Prostate gland (tissue), 2 donors: Measurements from ENCODE around the gene HECTD1. TPM values are rescaled to one million over a fixed set of nuclear protein-coding genes. Genes with fewer than 3 reads are reported as not detected.
"Not testable (repeated sequence)": the region's sequence is repeated elsewhere in the genome, so short reads cannot be mapped to it uniquely, and the experiment has no call there.

ENCODE experiments used
- DNase-seq: peaks from one replicate; pipeline ENCODE4 v3.0.0-alpha.2; 2019; ENCODE audit warnings: low spot score
- H3K27ac ChIP-seq, 2 donors: fragments of 200-600 bp; sonication (generic); 2 replicates each; pipeline ENCODE4 v1.5.1; 2017 to 2019
- H3K27me3 ChIP-seq: fragments of 200-600 bp; sonication (generic); replicated peaks from 2 replicates; pipeline ENCODE4 v1.5.1; 2019; ENCODE audit not compliant: insufficient read depth
- H3K36me3 ChIP-seq, 2 donors: fragments of 200-600 bp; sonication (generic); 1 replicate in 1 of 2; 2 replicates in 1 of 2; pipeline versions ENCODE4 v1.5.1 to v1.8.1; 2017 to 2019
- H3K4me1 ChIP-seq: fragments of 200-600 bp; sonication (generic); replicated peaks from 2 replicates; pipeline ENCODE4 v1.5.1; 2019
- H3K4me3 ChIP-seq, 2 donors: fragments of 200-600 bp; sonication (generic); 2 replicates each; pipeline ENCODE4 v1.5.1; 2017 to 2019
- H3K9me3 ChIP-seq: fragments of 200-600 bp; sonication (generic); 2 replicates; pipeline ENCODE4 v1.5.1; 2017
- POLR2A ChIP-seq: fragments of 450-650 bp; IDR thresholded peaks from one replicate; pipeline ENCODE4 v1.6.1; 2016; ENCODE audit warnings: antibody characterized with exemption, mild to moderate bottlenecking
- POLR2AphosphoS5 ChIP-seq: sonication (generic); formaldehyde crosslinking; IDR thresholded peaks from one replicate; pipeline ENCODE4 v1.6.1; 2017; ENCODE audit warnings: antibody characterized with exemption
- WGBS: methylation state at CpG from one replicate; pipeline ENCODE4 v1.1.5; 2018; 5-methylcytosine and 5-hydroxymethylcytosine counted together
- intact Hi-C: fragments of 100-400 bp; cut with DNase I; formaldehyde crosslinking; loops from one replicate; pipeline ENCODE4 v1.14.2; 2022
- total RNA-seq, 2 donors: library from RNA; depleted of rRNA; stranded (reverse); fragments of >200 nt; gene quantifications; one replicate each; pipeline ENCODE4 v1.1.0, GENCODE V29; 2016
- TF ChIP-seq, protein P1 (sequence below), 4 experiments: fragments of 200-600 bp in 2 of 4; fragments of 450-650 bp in 2 of 4; sonication (generic) in 2 of 4; IDR thresholded peaks; 1 replicate in 3 of 4; 2 replicates in 1 of 4; pipeline ENCODE4 v1.5.1; 2016 to 2019; ENCODE audit warnings: antibody characterized with exemption in 4 of 4, mild to moderate bottlenecking in 2 of 4, moderate library complexity in 2 of 4

HECTD1 gene
- total RNA-seq, 2 donors from 2014 or later, result 108 to 189 TPM

DNA sequence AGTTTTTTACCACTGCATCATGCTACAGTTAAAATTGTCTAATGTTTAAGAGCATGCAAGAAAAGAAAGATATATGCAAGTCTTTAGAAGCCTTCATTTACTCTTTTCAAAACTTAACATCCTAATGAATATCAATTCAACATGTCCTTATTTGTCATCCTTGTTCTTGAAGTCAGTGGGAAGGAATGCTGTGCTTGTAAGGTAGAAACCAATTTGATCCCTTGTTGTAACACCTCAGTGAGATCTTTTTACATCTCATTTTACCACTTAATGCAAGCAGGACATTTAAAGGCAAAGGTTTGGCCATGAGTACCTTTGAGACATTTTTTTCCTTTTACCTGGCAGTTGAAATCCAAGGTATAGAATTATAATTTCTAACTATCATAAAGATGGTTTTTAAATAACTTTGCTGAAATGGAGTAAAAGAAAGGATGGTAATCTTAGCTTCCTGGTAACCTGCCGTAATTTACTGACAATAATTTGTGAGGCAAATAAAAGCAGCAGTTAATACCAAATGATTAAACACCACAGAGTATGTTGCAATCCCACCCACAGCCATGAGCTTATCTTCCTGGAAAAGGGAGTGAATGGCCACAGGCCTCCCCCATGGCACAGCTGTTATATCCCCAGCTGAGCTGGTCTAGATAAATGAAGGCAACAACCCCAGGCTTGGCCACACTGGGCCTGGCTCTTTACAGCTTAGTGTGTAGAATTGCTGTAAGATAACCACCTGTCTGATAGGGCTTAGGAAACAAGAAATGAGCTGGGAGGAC lies 148.3 kb downstream of the HECTD1 start:
- DNase-seq, result no peak
- H3K9me3 ChIP-seq, result no peaks in the 10 kb centered on the region
- H3K4me3 ChIP-seq, result no peak overlapping the region
- TF ChIP-seq, protein P1, sequence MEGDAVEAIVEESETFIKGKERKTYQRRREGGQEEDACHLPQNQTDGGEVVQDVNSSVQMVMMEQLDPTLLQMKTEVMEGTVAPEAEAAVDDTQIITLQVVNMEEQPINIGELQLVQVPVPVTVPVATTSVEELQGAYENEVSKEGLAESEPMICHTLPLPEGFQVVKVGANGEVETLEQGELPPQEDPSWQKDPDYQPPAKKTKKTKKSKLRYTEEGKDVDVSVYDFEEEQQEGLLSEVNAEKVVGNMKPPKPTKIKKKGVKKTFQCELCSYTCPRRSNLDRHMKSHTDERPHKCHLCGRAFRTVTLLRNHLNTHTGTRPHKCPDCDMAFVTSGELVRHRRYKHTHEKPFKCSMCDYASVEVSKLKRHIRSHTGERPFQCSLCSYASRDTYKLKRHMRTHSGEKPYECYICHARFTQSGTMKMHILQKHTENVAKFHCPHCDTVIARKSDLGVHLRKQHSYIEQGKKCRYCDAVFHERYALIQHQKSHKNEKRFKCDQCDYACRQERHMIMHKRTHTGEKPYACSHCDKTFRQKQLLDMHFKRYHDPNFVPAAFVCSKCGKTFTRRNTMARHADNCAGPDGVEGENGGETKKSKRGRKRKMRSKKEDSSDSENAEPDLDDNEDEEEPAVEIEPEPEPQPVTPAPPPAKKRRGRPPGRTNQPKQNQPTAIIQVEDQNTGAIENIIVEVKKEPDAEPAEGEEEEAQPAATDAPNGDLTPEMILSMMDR (IDR thresholded peaks at IDR 0.05), result no peak
- TF ChIP-seq POLR2A (no peak), POLR2AphosphoS5 (no peak)
- H3K27ac ChIP-seq, result no peak overlapping the region
- no peaks in the 10 kb centered on the region for H3K27me3 ChIP-seq
- no peaks in the 10 kb centered on the region for H3K4me1 ChIP-seq
- H3K36me3 ChIP-seq, result no peaks in the 10 kb centered on the region
- WGBS, result 41% methylated on average over 1 of the region's 1 CpG
- intact Hi-C loops, result no loop called here

- 96% methylated on average over 12 of the region's 12 CpGs for WGBS
- no peaks in the 10 kb centered on the region for H3K27me3 ChIP-seq
- H3K4me3 ChIP-seq, result no peak overlapping the region
- H3K9me3 ChIP-seq, result no peaks in the 10 kb centered on the region
- intact Hi-C loops, result no loop called here
- H3K36me3 ChIP-seq, result no peaks in the 10 kb centered on the region
- no peaks in the 10 kb centered on the region for H3K4me1 ChIP-seq
- DNase-seq, result no peak
- no peak overlapping the region for H3K27ac ChIP-seq
- TF ChIP-seq POLR2A, result no peak
- TF ChIP-seq POLR2AphosphoS5, result no peak
- TF ChIP-seq, protein P1 (IDR thresholded peaks at IDR 0.05), result no peak
These were observed 149.8 kb downstream of the HECTD1 start for GRCh38 chr14:31057701-31058364.

GRCh38 chr14:31057035-31057434 lies 150.6 kb downstream of the HECTD1 start:
- no peak overlapping the region for H3K4me3 ChIP-seq
- H3K36me3 ChIP-seq, result no peaks in the 10 kb centered on the region
- H3K27ac ChIP-seq, result no peak overlapping the region
- H3K4me1 ChIP-seq, result no peaks in the 10 kb centered on the region
- H3K27me3 ChIP-seq, result no peaks in the 10 kb centered on the region
- 100% methylated on average over 1 of the region's 1 CpG for WGBS
- no peaks in the 10 kb centered on the region for H3K9me3 ChIP-seq
- TF ChIP-seq POLR2AphosphoS5, result no peak
- TF ChIP-seq, protein P1 (IDR thresholded peaks at IDR 0.05), result no peak
- TF ChIP-seq POLR2A, result no peak
- no peak for DNase-seq
- intact Hi-C loops, result no loop called here

DNA sequence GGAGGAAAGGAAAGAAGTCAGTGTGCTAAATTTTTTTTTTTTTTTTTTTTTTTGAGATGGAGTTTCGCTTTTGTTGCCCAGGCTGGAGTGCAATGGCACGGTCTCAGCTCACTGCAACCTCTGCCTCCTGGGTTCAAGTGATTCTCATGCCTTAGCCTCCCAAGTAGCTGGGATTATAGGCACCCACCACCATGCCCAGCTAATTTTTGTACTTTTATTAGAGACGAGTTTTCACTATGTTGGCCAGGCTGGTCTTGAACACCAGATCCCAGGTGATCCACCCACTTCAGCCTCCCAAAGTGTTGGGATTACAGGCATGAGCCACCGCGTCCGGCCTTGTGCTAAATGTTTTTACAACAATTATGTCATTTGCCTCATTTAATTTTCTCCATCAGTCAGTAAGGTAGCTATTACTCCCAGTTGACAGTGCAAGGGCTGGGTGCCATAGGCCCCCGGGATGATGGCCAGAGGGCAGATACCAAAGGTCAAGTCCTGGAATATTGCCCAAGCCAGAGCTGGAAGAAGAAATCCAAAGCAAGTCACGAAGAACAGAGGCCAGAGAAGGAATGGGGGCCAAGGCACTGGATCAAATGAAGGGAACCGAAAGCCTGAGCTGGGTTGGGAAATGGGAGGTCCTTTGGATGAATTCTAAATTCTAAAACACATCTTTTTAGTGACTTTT lies 154.5 kb downstream of the HECTD1 start:
- DNase-seq, H3K27ac ChIP-seq, H3K36me3 ChIP-seq, intact Hi-C loops, H3K9me3 ChIP-seq, H3K4me1 ChIP-seq, H3K27me3 ChIP-seq, H3K4me3 ChIP-seq: not testable (repeated sequence)
- 76% methylated on average over 9 of the region's 9 CpGs for WGBS

- WGBS, result 65% methylated on average over 4 of the region's 4 CpGs
- intact Hi-C loops, result no loop called here
- TF ChIP-seq POLR2AphosphoS5, result no peak
- no peak for TF ChIP-seq POLR2A
- TF ChIP-seq, protein P1 (IDR thresholded peaks at IDR 0.05), result no peak
- H3K27me3 ChIP-seq, result no peaks in the 10 kb centered on the region
- H3K27ac ChIP-seq, result no peak overlapping the region
- no peak overlapping the region for H3K4me3 ChIP-seq
- no peaks in the 10 kb centered on the region for H3K36me3 ChIP-seq
- no peak for DNase-seq
- no peaks in the 10 kb centered on the region for H3K4me1 ChIP-seq
- no peaks in the 10 kb centered on the region for H3K9me3 ChIP-seq
These were observed 156.1 kb downstream of the HECTD1 start for GRCh38 chr14:31051511-31051910.
